GM21390 (cell line): Measurements from ENCODE around the gene CHD5.

Source experiments
- ATAC-seq: cut with Tn5 transposase; IDR thresholded peaks from one replicate; pipeline ENCODE4 v1.9.1; 2021; ENCODE audit not compliant: unreplicated experiment

CHD5 gene

DNA sequence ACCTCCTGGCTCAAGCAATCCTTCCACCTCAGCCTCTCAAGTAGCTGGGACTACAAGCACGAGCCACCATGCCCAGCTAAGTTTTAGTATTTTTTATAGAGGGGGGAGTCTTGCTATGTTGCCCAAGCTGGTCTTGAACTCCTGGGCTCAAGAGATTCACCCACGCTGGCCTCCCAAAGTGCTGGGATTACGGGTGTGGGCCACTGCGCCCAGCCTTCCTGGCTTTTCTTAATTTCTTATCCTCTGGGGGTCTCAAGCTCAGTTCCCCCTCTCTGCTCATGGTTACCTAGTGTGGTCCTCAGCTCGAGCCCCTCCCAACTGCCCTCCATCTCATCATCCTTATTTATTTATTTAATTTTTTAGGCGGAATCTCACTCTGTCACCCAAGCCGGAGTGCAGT is 22.1 kb upstream of the CHD5 start:
- ATAC-seq: no peak

DNA sequence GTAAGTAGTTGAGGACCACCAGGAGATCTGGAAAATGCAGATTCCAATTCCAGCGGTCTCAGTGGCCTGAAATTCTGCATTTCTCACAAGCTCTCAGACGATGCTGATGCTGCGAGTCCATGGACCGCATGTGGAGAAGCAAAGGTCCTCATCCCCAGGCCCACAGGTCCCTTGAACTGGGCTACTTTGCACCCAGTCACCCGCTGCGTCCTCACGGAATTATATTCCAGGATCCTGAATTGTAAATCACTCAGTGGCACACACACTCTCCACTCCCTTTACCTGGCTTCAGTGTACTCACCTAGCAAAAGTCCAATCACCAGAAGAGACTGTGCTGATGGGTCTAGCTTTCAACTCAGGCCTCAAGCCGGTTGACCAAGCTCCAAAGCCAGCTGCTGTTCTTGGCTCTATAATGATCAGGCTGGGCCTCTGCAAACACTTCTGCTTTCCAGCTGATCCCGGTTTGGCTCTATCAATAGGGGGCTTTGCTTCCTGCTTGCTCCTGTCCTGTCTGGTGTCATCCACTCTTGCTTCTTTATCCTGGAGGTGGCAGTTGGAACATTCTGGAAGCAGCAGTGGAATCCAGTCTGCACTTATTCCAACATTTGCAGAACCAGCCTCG is 20.2 kb upstream of the CHD5 start:
- no peak for ATAC-seq

DNA sequence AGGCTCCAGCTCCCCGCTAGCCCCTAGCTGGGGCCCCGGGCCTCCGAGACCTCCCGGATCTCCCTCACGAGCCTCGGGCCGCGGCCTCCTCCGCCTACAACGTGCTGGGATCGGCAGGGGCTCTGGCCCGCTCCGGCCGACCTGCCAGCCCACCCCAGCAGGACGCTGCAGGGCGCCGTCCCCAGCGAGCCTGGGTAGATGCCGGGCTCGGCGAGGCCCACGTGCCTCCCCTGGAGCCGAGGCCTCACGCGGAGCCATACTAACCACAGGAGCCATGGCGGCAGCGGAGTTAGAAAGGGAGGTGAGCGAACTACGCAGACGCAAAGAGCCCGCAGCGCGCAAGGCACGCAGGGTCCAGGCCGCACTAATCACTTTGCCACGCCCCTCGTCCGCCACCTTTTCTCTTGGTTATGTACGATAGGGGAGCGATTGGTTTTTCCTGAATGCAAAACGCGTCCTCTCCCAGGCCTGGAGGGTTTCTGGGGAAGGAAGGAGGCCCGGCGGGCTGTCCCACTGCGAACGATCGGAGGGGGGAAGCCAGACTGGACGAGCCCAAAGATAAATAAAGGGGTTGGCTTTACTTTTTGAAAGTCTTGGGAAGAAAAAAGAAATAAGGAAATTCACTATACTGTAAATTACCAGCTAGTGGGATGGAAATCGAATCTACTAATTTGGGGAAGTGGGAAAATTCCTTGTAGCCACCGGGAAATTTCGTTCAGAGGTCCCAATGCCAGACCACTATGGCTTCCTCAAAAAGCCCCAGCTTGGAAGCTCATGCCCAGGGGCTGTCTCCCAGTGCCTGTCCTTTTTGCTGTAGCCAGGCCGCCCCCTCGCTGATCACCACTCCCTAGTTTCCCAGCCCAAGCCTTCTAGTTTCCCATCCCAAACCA is 19.4 kb upstream of the CHD5 start, which contains the start of gene RPL22:
Gene RPL22 (minus strand): TSS at position 298 of the 890 bp plus-strand sequence. CDS start 22 bp downstream, at position 276.
- ATAC-seq: peak; percentile 93

DNA sequence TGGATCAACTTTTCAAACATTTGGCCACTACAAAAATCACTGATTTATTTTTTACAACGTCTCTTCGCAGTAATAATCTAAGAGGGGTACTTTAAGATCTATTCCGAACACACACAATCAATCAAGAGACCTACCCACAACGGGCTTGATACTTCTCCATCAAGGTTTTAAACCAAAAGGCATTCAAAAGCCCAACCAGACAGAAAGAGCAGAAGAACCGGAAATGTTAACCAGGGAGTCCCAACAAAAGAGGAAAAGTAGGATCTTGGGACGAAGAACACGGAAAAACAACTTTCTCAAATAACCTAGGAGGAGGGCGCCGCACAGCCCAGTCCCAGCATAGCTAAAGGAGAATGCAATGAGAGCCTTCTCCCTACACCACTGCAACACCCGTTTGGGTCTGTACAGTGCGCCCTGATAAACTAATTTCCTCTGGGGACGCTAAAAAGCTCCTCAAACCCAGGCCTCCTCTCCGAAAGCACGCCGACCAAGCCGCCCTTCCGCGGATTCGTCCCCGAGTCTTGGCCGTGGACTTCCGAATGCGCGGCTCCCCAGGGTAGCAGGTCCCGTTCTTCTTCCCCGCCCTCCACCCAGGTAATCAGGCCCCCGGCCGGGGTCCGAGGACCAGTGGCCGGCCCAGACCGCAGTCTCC is 18.7 kb upstream of the CHD5 start:
- ATAC-seq: peak; percentile 24

DNA sequence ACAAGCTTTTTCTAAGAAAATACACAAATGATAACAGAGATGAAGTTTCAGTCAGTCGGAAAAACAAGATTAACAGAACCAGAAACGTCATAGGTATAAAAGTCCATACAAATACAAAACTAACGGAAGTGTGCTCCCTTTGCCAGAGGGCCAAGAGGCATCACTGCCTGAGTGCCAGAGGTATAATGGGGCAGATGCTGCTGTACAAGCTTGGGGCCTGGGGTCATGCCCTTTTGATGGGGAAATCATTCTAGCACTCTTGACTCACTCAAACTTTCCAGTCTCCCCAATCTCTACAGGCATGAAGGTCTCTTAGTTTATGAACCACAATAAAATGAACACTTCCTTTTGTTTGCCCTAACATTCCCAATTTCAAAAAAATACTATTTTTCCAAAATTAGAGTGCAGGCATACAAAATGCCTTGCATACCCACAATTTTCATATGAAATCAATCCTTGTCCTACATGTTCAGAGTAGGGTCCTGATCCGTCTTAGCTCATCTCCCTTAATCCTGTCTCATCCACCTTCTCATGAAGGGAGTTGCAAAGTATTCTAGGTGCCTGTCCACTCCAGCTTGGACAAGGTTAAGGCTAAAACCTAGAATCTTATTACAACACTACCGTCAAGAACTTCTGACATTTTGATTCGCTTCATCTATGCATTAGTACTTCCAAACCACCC is 17.8 kb upstream of the CHD5 start:
- no peak for ATAC-seq

DNA sequence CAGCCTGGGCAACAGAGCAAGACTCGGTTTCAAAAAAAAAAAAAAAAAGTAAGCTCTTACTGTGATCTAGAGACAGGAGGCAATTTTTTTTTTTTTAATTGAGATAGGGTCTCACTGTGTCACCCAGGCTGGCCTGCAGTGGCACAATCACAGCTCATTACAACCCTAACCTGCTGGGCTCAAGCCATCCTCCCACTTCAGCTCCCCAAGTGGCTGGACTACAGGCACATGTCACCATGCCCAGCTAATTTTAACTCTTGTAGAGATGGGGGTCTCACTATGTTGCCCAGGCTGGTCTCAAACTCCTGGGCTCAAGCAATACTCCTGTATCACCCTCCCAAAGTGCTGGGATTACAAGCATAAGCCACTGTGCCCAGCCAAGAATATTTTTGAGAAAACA is 11.8 kb upstream of the CHD5 start:
- ATAC-seq: no peak

DNA sequence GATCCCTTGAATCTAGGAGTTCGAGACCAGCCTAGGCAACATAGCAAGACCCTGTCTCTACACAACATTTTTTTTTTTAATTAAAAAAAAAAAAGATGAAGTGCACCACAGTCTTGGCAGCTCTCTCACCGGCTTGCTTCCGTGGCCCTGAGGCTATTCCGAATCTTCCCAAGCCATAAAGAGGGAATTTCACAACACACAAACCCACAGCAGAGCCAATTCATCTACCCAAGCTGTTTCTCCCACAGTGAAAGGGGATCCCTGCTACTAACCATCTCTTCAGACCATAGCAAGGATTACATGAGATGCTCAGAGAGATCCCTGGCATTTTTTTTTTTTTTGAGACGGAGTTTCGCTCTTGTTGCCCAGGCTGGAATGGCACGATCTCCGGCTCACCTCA is 8.3 kb upstream of the CHD5 start:
- no peak for ATAC-seq

DNA sequence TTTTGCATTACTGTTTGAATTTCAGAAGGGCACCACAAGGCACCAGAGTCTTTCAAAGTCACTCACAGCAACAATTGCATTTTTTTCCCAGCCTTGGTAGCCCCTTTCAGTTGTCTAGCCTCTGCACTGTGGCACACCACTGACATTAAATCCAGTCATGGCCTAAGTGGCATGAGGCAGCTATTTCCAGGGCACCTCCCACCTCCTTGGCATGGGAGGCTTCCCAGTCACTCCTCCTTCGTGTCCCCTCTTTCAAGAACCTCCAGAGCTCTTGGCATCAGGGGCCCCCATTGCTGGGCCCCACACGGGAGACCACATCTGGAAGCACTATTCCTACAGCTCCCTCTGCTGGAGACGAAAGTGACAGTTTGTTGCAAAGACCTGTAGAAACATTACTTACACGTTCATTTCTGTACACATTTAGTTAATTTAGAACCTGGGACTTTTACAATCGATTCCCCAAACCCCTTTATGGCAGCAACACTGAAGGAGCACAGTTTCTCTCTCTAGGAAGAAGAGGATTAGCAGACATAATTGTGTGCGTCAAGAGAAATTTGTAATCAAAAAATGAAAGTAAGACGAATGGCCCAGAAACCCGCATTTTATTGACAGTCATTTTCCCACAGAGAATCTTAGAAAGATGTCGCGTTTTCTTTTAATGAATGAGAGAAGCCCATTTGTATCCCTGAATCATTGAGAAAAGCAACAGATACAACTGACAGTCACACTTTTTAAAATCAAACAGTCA is 5.7 kb upstream of the CHD5 start:
- ATAC-seq: no peak

DNA sequence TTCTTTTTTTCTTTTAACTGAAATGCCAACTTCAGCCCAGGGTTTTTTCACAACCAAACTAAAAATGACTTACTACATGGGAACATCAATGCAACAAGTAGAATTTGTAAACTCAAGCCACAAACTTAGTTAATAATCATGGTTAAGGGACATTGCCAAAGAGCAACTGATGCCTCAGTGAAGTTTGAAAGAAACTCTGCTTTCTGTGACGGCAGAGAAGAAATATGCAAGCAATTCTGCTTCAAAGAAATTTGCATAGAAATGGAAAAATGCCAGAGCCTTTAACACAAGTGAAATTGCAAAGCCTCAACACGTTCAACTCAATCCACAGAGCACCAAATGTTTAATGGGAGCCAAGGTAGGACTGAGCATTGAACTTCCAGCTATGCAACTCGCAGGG is 5.0 kb upstream of the CHD5 start:
- ATAC-seq: no peak

DNA sequence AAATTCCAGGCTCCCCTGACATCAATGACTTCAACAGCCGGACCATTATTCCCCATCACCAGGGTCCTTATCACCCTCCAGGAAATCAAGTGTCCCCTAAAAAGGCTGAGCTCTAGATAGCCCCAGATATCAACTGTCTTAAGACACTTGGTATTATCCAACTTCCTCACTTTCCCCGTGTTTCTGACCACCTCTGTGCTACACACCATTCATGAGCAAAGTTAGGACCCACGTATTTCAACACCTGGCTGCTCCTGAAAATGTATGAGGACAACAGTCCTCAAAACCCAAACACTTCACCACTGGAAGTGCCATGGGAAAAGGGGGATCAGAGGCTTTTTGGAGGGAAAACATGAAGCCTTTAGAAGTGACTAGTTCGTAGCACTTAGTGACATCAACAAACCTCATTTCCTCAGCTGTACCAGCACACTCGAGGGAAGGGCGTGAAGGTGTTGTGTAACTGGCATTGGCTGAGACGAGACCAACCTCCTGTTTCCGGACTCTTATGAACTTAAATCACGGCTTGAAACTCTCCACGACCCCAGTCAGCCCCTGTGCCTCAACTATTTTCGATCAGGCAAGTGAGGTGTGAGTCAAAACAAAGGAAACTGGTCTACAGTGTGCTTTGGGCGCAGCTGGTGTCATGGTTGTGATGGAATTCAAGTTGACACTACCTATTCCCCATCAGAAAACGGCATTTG is 4.1 kb upstream of the CHD5 start:
- no peak for ATAC-seq

DNA sequence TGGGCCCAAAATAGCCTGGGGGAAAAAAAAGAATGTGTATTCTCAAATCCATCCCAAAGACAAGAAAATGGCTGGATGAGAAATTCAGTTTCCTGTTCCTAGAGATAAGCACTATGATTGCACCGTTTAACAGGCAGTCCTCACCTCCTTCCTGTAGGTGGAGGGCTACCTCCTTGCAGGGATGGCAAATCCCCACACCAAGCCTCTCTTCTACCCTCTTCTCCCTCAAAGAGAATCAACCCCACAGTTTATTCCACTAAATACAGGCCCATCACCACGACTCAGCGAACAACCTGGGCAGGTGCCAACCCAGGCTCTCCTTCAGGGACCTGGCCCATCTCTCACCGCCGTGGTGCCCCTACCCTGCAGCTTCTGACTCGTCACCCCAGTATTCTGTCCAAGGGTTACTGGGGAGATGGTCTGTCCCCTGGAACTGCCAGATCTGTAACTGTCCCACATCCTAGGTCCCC is 3.4 kb upstream of the CHD5 start:
- no peak for ATAC-seq

DNA sequence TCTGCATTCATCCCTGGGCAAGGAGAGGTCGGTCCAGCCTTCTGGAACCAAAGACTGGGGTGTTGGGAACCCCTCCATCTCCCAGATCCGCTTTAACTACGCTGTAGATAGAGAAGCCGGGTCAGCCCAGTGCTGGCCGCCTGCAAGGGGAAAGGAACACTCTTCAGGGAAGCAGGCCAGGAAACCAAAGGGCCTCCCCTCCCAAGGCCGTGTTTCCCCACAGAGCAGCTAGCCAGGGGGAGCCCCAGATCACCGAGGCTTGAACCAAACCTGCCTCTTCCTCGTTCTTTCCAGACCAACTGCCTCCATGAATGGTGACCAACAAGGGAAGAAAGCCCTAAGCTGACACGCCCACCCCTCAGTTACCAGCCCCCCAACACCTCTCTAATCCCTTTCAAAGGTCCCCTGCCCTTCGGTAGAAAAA is 1.2 kb upstream of the CHD5 start:
- no peak for ATAC-seq

DNA sequence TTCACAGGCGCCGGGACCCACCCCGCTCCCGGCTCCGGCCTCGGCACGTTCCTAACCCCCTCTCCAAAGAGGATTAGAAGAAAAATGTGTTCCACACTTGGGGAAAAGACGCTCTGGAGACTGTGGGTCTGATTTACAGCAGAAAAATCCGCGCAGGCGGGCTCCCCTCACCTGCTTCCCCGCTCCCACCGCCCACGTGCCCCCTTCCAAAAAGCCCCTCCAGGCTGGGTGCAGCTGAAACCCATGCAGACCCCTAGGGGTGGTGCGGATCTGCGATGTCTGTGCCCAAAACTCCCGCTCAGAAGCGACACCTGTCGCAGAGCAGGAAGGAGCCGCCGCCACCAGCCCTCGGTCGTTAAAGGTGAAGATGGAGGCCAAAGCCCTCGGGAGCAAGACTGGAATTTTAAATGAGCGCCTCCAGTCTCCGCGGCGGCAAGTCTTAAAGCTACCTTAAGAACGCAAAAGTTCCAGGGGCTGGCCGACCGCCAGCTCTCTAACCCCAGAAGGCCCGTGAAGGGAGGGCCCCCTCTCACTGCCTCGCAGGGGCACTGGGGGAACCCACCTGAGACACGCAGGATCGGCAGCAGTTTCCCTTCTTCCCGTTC is 688 bp upstream of the CHD5 start:
- ATAC-seq: no peak

DNA sequence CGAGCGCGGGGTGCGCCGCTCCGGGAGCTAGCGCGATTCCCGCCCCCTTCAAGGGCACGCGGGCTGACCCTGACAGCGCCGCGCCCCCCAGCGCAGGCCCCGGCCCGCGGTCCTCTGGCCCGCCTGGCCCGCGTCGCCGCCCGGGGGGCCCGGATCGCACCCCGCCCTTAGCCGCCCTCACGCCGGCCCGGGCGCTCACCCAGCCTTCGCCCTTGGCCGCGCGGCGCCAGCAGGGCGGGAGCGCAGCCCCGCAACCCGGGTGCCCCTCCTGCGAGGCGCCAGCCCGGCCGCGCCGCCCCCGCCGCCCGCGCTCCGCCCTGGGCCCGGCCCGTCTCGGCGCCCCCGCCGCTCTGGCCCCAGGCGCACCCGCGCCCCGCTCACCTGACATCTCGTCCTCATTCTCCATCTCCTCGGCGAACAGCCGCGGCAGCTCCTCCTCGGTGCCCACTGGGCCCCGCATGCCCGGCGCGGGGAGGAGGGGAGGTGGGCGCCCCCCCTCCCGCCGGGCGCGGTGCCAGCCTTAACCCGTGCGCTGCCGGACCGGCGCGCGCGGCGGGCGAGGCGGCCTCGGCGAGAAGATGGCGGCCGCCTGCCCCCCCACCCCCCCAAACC is 451 bp downstream of the CHD5 start:
- no peak for ATAC-seq

DNA sequence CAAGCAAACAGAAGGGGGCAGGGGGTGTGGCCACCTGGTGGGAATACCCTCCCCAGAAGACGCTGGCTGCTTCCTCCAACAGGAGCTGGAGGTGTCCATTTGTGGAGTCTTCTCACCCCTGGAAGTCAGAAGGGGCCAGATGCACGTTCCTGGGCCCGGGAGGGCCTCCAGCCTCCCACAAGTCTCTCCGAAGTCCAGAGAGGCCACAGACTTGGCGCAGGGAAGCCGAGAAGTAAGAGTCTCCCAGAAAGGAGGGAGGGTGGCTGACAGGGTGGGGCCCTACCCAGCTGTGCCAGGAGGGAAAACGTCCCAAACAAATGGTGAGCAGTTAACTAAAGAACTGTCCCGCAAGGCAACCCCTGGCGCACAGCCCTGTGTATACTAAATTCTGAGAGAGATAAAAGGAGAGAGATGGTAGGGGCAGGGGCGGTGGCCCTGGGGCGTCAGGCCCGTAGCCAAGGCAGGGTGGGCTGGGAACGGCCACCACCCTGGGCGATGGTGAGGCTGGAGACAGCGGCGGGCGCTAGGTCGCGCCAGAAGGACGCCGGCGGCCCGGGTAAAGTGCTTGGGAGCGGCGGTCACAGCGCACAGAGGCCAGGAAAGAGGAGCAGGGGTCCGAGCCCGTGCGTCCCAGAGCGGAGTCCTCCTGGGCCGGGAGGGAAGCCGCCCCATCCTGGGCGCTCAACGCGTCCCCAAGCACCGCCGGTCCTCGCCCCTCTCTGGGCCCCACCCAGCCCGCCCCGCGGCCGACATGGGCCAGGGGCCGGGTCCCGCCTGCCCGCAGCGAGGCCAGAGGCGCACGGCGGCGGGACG is 1.2 kb downstream of the CHD5 start:
- ATAC-seq: no peak

DNA sequence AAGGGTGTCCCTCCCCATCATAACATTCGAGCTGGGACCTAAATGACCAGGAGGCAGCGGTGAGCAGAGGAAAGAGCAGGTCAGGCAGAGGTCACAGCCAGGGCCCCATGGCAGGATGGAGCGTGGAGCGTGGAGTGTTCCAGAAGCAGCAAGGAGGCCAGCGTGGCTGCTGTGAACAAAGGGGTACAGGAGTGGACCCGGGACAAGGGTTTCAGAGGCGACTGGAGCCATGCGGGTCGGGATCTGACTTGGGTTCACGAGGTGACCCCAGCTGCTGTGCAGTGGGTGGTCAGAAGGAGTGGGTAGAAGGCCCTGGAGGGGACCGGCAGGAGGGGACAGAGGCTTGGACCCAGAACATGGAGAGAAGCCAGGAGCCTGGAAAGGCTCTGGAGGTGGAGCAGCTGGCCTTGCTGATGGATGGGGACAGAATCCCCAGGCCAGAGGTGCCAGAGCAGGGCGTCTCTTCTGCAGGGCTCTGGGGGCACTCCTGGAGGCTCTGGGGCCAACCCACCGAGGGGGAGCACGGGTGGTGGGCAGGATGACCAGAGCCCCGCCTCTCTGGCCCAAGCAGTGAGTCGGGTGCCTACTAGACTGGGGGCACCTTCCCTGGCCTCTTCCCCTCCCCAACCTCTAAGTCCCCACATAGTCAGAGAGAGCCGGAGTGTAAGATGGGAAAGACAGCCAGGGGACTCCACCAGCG is 2.3 kb downstream of the CHD5 start:
- ATAC-seq: no peak

DNA sequence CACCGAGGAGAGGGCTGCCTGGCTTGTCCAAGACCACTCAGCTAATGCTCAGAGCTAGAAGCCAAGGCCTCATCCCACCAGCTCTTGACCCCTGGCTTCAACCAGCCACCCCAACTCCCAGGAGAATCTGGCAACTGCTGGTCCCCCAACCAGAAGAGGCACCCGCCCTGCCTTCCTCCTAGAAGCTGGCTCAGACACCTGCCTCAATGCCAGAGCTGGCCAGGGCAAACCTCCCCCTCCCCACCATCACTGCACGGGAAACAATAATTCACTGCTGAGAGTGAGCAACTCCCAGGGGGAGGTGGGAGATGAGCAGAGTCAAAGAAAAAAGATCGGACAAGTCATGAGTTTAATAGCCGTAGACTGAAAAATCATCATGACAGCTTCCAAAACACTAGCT is 3.3 kb downstream of the CHD5 start:
- ATAC-seq: no peak

DNA sequence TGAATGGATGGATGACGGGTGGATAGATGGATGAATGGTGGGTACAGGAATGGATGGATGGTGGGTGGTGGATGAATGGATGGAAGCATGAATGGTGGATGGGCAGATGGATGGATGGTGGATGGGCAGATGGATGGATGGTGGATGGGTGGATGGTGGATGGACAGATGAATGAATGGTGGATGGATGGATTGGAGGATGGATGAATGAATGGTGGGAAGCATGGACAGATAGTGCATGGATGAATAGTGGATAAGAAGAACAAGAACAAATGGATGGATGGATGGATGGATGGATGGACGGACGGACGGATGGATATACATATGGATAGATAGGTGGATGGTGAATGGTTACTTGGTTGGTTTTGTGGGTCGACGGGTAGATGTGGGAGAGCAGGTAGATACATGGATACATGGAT is 4.7 kb downstream of the CHD5 start:
- no peak for ATAC-seq
